HG03442 (cell line): ENCODE measurements around the gene ACY1.
A peak's percentile ranks its signal among the peaks of the same experiment; 100 is the strongest.

ENCODE experiments used
- ATAC-seq: cut with Tn5 transposase; IDR thresholded peaks from one replicate; pipeline ENCODE4 v1.9.1; 2021; ENCODE audit warnings: mild to moderate bottlenecking, moderate library complexity; ENCODE audit not compliant: unreplicated experiment

Gene ACY1

GRCh38 chr3:51982838-51983577 lies at the start of gene ACY1:
TSS of gene ACY1 (plus strand) at chr3:51983535. CDS start at chr3:51984065, 530 bp downstream.
- peak; percentile 71 for ATAC-seq

GRCh38 chr3:51934139-51934850 lies 49.0 kb upstream of the ACY1 start:
- no peak for ATAC-seq

GRCh38 chr3:51934991-51935885 lies 48.1 kb upstream of the ACY1 start:
- no peak for ATAC-seq

- ATAC-seq, result no peak
These were observed 47.2 kb upstream of the ACY1 start for GRCh38 chr3:51935886-51936755.

GRCh38 chr3:51937014-51937413 lies 46.3 kb upstream of the ACY1 start:
- ATAC-seq, result no peak

GRCh38 chr3:51937611-51938450 lies 45.5 kb upstream of the ACY1 start:
- ATAC-seq, result no peak

DNA sequence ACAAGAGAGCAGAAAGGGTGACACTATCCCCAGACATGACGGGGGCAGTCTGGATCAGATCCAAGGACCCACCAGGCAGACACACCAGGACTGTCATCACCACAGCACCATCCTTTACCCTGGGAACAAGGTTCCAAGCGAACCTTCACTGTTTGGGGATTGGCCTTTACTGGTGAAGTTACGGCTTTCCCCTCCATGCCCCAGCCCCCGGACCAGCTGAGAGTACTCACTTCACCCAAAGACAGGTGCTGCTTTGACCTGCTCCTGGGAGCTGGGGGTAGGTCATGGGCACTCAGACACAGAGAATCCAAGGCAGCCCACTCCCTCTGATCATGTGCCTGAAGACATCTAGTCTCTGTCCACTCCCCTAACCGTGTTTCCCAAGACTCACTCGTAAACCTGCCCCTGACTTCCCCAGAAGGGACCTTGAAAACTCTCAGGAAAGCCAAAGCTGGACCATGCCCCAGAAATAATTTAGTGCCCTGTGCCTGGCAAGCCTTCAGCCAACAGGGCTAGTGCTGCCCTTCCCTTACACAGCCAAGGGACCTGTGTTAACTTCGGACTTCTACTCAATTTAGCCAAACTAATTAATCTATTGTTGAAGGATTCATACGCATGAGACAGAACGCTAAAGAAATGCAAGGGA lies 44.4 kb upstream of the ACY1 start:
- ATAC-seq, result no peak

- no peak for ATAC-seq
These were observed 42.5 kb upstream of the ACY1 start for GRCh38 chr3:51940648-51941462.

DNA sequence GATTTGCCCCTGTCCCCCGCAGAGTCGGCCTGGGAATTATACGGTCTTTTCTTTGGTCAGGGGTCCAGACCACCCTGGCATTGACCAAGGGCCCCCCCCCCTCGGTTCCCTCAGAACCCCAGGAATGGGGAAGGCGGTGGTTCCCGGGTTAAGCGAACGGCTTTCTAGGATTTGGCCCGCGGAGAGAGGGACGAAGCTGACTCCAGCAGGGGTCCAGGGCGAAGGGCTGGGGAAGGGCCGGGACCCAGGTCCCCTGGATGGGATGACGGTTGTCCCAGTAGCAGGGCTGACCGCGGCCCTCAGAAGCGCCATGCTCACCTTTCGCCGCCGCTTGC lies 41.9 kb upstream of the ACY1 start:
- ATAC-seq, result no peak

- ATAC-seq, result peak; percentile 88
These were observed 41.3 kb upstream of the ACY1 start, which contains the start of the genes PARP3 and RRP9 for GRCh38 chr3:51941798-51942602. TSS of gene PARP3 (plus strand) at chr3:51942363. CDS start at chr3:51943356, 993 bp downstream. TSS of gene RRP9 (minus strand) at chr3:51941904. CDS start at chr3:51941867, 37 bp downstream.

DNA sequence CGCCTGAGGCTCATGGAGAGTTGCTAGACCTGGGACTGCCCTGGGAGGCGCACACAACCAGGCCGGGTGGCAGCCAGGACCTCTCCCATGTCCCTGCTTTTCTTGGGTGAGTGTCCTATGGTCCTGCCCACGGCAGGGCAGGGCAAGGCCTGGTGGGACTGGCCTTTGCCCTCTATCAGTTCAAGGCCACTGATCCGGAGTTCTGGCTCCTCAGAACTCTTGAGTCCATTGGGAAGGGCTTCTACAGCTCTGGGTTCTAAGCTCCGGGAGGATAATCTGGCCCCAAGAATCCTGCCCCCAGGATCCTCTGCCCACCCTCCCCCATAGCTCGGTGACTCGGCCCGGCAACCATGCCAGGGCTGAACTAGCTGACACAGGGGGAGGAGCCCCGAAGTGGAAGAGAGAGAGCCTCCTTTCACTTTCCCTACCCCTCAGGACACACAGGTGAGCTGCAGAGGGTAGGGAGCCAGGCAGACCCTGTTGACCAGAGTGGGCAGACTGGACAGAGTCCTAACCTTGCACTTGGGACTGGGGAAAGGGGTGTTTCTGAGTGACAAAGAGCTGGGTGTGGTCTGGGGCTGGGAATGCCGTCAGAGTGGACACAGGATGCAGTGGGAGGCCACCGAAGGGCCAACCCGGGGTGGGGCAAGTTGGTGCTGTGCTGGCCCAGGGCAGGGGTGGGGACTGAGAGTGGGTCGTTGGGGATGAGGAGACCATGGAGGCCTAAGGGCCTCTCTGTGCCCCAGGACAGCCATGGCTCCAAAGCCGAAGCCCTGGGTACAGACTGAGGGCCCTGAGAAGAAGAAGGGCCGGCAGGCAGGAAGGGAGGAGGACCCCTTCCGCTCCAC lies 40.5 kb upstream of the ACY1 start:
- ATAC-seq, result peak; percentile 23

- no peak for ATAC-seq
These were observed 39.6 kb upstream of the ACY1 start for GRCh38 chr3:51943451-51944391.

DNA sequence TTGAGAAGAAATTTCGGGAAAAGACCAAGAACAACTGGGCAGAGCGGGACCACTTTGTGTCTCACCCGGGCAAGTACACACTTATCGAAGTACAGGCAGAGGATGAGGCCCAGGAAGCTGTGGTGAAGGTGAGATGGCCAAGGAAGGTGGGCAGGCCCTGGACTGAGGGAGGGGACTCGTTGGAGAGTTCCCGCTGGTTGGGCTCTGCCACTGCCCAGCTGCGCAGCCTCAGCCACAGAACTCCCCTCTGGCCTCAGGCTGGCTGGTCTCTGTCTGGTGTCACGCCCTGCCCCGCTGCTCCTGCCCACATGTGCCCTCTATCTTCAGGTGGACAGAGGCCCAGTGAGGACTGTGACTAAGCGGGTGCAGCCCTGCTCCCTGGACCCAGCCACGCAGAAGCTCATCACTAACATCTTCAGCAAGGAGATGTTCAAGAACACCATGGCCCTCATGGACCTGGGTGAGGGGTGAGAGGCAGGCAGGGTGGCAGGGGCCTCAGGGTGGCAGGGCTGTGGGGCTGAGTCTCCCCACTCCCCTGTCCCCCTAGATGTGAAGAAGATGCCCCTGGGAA lies 38.8 kb upstream of the ACY1 start:
- ATAC-seq, result no peak

- ATAC-seq, result no peak
These were observed 38.1 kb upstream of the ACY1 start for GRCh38 chr3:51945031-51945840.
